Activated CD4-positive, alpha-beta T cell treated with anti-CD3 and anti-CD28 coated beads for 36 hours (primary cell): ENCODE data around the gene PRSS53. TPM values are rescaled to one million over a fixed set of nuclear protein-coding genes. Genes with fewer than 3 reads are reported as not detected.

Source experiments
- ATAC-seq: fragments of 200-7000 bp; cut with Tn5 transposase; one replicate; pipeline ENCODE4 v1.10.0; 2021; ENCODE audit warnings: mild to moderate bottlenecking, moderate library complexity
- CTCF ChIA-PET: fragments of 350-600 bp; sonication (Branson Sonifier 250); formaldehyde crosslinking; loops from one replicate; lab custom pipeline; 2021; ENCODE audit warnings: antibody characterized with exemption; lab: Charles Lee
- POLR2A ChIA-PET: fragments of 350-600 bp; sonication (Branson Sonifier 250); formaldehyde crosslinking; loops from one replicate; lab custom pipeline; 2021; ENCODE audit warnings: antibody characterized with exemption, inconsistent platforms; lab: Charles Lee
- DNase-seq: peaks from one replicate; pipeline ENCODE4 v3.0.0-alpha.2; 2020
- H3K27ac Mint-ChIP-seq: one replicate; pipeline ENCODE4 v1.8.0; 2021; ENCODE audit warnings: mixed read lengths
- H3K27me3 Mint-ChIP-seq: one replicate; pipeline ENCODE4 v1.8.0; 2021; ENCODE audit warnings: mixed read lengths
- H3K36me3 Mint-ChIP-seq: one replicate; pipeline ENCODE4 v1.8.0; 2021; ENCODE audit warnings: low read depth, mixed read lengths
- H3K4me1 Mint-ChIP-seq: one replicate; pipeline ENCODE4 v1.8.0; 2021; ENCODE audit warnings: mixed read lengths
- H3K4me3 Mint-ChIP-seq: one replicate; pipeline ENCODE4 v1.8.0; 2021; ENCODE audit warnings: mild to moderate bottlenecking, moderate library complexity, mixed read lengths
- H3K9me3 Mint-ChIP-seq: one replicate; pipeline ENCODE4 v1.8.0; 2021; ENCODE audit warnings: low read depth, mixed read lengths
- intact Hi-C, 2 experiments: fragments of 100-400 bp; cut with DNase I in 1 of 2; cut with micrococcal nuclease in 1 of 2; formaldehyde crosslinking; loops; one replicate each; pipeline versions ENCODE4 v1.14.2 to v1.15.1; 2022 to 2024; cut with DNase I, micrococcal nuclease
- total RNA-seq, 2 experiments: library from RNA; stranded (reverse); gene quantifications; one replicate each; pipeline ENCODE4 v1.2.3, GENCODE V29; 2021

PRSS53 gene
- total RNA-seq, 2 experiments from 2014 or later, result 4.0 to 9.2 TPM

DNA sequence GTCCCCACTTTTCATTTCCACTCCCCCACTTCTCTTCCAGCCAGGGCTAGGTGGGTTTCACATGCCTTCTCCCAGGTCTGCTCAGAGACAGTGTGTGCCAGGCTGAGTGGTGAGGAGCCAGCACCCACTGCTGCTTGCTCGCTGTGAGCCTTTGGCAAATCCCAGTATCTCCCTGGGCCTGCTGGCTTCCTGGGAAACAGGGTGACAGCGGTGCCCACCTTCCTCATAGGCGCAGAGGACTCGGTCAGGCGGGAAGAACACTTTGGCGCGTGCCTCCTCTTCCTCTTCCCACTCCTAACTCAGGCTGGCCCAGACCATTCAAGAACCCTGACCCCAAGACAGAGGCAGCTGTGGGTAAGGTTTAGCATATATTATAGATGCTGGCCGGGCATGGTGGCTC, 456 bp upstream of the PRSS53 start:
- Mint-ChIP-seq H3K27ac (no peak overlapping the region), H3K4me1 (peaks cover 15% of the 10 kb centered on the region), H3K36me3 (peaks cover 19% of the 10 kb centered on the region), H3K4me3 (no peak overlapping the region), H3K9me3 (no peaks in the 10 kb centered on the region), H3K27me3 (no peaks in the 10 kb centered on the region)
- intact Hi-C loops, result no loop called here
- no peak for DNase-seq
- no peak for ATAC-seq
- CTCF ChIA-PET, result no interaction called here
- POLR2A ChIA-PET, result no interaction called here

DNA sequence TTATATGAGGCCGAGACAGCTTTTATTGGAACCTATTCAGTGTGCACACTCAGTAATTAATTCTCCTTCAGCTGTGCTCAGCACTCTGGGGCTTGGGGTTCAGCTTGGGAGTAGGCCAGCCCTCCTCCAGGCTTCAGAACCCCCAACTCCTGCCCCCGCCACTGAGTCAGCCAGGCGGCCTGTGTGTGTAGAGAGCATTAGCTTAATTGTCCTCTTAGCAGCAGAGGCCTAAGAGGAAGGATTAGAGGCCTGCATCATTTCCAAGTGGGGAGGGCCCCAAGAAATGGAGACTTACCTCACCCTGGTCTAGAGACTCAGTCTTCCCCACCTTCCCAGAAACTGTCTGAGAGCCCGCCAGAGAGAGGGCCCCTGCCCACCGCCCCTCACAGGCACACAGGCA, 772 bp downstream of the PRSS53 start:
- DNase-seq (no peak), ATAC-seq (no peak)
- Mint-ChIP-seq H3K27me3 (no peaks in the 10 kb centered on the region), H3K36me3 (peaks cover 16% of the 10 kb centered on the region), H3K4me3 (no peak overlapping the region), H3K9me3 (no peaks in the 10 kb centered on the region), H3K4me1 (peaks cover 9% of the 10 kb centered on the region), H3K27ac (no peak overlapping the region)
- intact Hi-C loops, result no loop called here
- ChIA-PET CTCF (interaction anchor here (0.9 kb wide), 1 partner anchor 103 kb away, joined by 3 read pairs; the partner anchor contains the start of gene HSD3B7), POLR2A (no interaction called here)

DNA sequence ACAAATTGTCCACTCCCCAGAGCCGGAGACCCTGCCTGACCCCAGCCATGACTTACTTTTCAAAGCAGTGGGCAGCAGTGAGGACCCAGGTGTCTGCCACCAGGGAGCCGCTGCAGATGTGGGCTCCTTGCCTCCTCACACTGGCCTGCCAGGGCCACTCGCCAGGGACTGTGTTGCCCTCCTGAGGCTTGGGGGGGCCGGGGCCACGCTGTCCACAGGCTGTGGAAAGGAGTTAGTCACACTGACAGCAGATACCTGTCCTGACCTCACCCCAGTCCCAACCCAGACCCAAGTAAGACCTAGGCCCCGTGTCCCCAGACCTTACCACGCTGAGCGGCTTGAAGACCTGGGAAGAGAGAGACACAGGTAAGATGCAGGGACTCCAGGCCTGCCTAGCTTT, 1.3 kb downstream of the PRSS53 start:
- peaks cover 4% of the 10 kb centered on the region for H3K4me1 Mint-ChIP-seq
- no peaks in the 10 kb centered on the region for H3K9me3 Mint-ChIP-seq
- ATAC-seq (no peak), DNase-seq (no peak)
- ChIA-PET CTCF (interaction anchor here (0.9 kb wide), 1 partner anchor 102 kb away, joined by 3 read pairs; the partner anchor contains the start of gene HSD3B7), POLR2A (no interaction called here)
- H3K4me3 Mint-ChIP-seq, result no peak overlapping the region
- H3K27me3 Mint-ChIP-seq, result no peaks in the 10 kb centered on the region
- no peak overlapping the region for H3K27ac Mint-ChIP-seq
- peaks cover 13% of the 10 kb centered on the region for H3K36me3 Mint-ChIP-seq
- intact Hi-C loops, result no loop called here

DNA sequence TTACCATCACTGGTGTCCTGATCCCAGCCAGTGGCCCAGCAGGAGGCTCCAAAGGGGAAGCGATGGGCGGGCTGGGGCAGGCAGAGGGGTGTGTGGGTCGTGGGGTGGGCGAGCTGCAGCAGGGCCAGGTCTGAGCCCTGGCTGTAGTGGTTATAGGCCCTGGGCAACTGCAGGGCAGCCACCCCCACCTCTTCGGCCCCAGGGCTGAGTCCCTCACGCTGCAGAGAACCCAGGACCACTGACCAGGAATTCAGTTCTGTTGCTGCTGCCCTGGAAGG, 2.2 kb downstream of the PRSS53 start:
- Mint-ChIP-seq H3K4me1 (peaks cover 7% of the 10 kb centered on the region), H3K36me3 (peaks cover 12% of the 10 kb centered on the region), H3K27ac (no peak overlapping the region), H3K4me3 (no peak overlapping the region), H3K9me3 (no peaks in the 10 kb centered on the region), H3K27me3 (no peaks in the 10 kb centered on the region)
- DNase-seq, result no peak
- ATAC-seq, result no peak
- ChIA-PET POLR2A (no interaction called here), CTCF (interaction anchor here (0.9 kb wide), 1 partner anchor 102 kb away, joined by 3 read pairs; the partner anchor contains the start of gene HSD3B7)
- intact Hi-C loops, result no loop called here

DNA sequence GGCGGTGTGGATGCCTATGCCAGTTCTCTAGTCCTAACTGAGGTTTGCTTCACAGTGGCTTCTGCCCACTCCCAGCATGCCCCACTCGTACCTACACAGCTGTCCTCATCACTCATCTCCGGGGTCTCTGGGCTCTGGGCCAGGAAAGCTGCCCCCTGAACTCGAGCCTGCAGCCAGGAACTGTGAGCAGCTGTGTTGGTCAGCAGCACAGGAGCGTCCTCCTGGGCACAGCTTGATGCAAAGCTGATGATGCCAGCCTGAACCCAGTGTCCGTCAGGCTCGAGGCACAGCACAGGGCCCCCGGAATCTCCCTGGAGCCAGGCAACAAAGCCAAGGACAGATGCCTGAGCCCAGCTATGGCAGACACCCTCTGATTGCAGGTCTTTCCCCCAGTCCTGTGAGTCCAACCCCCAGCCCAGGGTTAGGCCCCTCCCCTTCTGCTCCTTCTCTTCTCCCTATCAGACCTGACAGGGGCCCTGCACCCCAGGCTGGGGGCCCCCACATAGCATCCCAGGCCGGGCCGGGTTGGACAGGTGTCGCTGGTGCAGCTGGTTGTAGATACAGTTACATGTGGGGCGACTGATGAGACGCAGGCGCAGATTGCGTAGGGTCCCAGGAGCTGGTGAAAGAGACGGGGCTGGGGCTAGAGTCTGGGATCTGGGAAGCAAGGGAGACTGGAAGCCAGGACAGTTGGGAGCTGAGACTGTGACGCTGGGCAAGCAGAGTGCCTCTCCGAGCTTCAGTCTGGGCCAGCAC, 2.7 kb downstream of the PRSS53 start:
- H3K9me3 Mint-ChIP-seq, result no peaks in the 10 kb centered on the region

DNA sequence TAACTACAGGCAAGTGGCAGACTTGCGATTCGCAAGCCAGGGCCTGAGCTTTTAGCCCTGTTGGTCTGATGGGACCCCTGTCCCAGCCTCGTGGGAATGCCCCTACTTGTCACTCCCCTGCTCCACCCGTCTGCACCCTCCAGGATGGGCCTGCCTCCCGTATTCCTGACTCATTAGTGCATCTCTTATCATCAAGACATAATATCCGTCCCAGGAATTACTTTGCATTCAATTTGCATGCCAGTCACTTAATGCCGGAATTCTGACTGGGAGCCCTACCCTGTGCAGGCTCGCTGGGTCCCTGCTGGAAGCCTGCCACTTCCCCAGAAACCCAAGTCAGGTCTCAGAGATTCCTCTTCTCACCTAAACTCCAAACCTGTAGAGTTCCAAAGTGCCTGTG, 3.3 kb downstream of the PRSS53 start:
- Mint-ChIP-seq H3K4me1 (peaks cover 8% of the 10 kb centered on the region), H3K9me3 (no peaks in the 10 kb centered on the region), H3K27me3 (no peaks in the 10 kb centered on the region), H3K27ac (no peak overlapping the region), H3K36me3 (peaks cover 8% of the 10 kb centered on the region), H3K4me3 (no peak overlapping the region)
- intact Hi-C loops, result no loop called here
- no peak for ATAC-seq
- no peak for DNase-seq
- ChIA-PET CTCF (interaction anchor here (0.7 kb wide), 1 partner anchor 14 kb away, joined by 3 read pairs; no protein-coding TSS in a partner anchor), POLR2A (interaction anchor here (1.2 kb wide), 1 partner anchor 11 kb away, joined by 4 read pairs; the partner anchor contains the start of genes ZNF646 and ZNF668)

More for the DNA sequence above, 2.7 kb downstream of the PRSS53 start:
- H3K27ac Mint-ChIP-seq, result no peak overlapping the region
- intact Hi-C loops, result no loop called here
- peaks cover 7% of the 10 kb centered on the region for H3K4me1 Mint-ChIP-seq
- DNase-seq (no peak), ATAC-seq (no peak)
- no peak overlapping the region for H3K4me3 Mint-ChIP-seq
- POLR2A ChIA-PET, result interaction anchor here (1.2 kb wide), 1 partner anchor 12 kb away, joined by 4 read pairs; the partner anchor contains the start of genes ZNF646 and ZNF668
- H3K27me3 Mint-ChIP-seq, result no peaks in the 10 kb centered on the region
- peaks cover 9% of the 10 kb centered on the region for H3K36me3 Mint-ChIP-seq
- CTCF ChIA-PET, result interaction anchor here (0.7 to 0.9 kb wide), 2 partner anchors 13 to 101 kb away, joined by 3 read pairs; partner anchors contain the start of gene HSD3B7

DNA sequence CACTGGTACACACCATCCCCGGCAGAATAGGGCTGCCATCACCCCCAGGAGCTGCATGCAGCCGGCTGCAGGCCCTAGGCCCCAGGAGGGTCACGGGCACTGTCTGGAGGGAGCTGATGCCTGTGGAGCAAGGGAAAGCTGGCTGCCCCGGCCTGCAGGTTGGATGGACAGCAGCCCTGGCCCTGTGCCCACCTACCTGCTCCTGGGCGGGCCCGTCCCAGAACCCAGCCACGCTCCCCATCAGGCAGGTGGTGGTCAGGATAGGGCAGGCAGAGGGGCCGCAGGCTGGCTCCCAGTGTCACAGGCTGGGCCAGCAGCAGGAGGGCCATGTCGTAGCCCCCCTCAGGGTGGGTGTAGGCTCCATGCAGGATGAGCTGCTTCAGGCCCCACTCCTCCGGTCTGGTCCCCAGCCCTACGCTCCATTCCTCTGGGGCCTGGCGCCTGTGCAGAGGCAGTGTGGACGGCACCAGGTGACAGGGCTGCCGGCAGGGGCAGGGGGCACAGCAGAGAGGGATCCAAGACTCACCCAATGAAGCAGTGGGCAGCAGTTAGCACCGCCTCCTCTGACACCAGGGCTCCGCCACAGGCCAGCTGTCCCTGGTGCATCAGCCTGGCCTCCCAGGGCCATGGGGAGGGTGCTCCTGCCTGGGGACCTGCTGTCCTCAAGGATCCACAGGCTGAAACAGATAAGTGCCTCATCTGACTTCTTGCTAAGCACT, 4.0 kb downstream of the PRSS53 start:
- Mint-ChIP-seq H3K27ac (no peak overlapping the region), H3K9me3 (no peaks in the 10 kb centered on the region), H3K36me3 (peaks cover 8% of the 10 kb centered on the region), H3K4me3 (no peak overlapping the region), H3K4me1 (peaks cover 8% of the 10 kb centered on the region), H3K27me3 (no peaks in the 10 kb centered on the region)
- ATAC-seq (no peak), DNase-seq (no peak)
- CTCF ChIA-PET, result no interaction called here
- POLR2A ChIA-PET, result interaction anchor here (1.2 kb wide), 1 partner anchor 11 kb away, joined by 4 read pairs; the partner anchor contains the start of genes ZNF646 and ZNF668
- intact Hi-C loops, result no loop called here

DNA sequence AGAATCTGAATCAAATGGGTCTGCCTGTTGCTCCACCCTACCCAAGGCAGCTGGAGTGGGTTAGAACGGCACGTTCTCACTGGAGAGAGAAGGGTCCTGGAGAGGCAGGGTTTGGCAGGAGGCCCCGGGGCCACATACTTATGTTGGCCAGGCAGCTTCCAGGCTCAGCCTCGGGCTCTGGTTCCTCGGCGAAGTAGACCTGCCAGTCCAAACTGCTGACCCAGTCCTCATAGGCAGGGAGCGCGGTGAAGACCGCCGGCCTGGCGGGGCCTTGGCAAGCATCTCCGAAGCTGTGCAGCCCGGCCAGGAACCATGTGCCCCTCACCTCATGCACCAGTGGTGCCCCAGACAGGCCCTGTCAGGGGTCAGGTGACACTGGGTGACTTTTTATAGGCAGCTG, 4.8 kb downstream of the PRSS53 start:
- Mint-ChIP-seq H3K27me3 (no peaks in the 10 kb centered on the region), H3K36me3 (peaks cover 9% of the 10 kb centered on the region), H3K27ac (no peak overlapping the region), H3K4me3 (no peak overlapping the region), H3K9me3 (no peaks in the 10 kb centered on the region), H3K4me1 (peaks cover 8% of the 10 kb centered on the region)
- POLR2A ChIA-PET, result no interaction called here
- DNase-seq (no peak), ATAC-seq (no peak)
- intact Hi-C loops, result no loop called here
- CTCF ChIA-PET, result no interaction called here

DNA sequence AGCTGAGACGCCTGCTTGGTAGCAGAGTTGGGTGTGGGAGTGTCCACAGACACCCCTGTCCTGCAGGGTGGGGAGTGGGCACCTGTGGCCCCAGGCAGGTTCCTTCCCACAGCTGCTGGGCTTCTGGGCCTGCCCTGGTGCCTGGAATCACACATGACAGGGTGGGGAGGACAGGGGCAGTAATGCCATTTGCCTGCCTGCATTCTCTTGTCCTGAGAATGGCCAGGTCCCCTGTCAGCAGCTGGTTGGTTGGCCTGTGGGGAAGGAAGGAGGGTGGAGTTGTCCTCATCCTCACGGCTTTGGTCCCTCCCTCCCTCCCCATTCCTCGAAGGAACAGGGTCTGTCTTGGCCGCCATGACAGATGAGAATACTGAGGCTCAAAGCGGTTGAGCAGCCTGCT, 5.2 kb downstream of the PRSS53 start:
- Mint-ChIP-seq H3K27me3 (no peaks in the 10 kb centered on the region), H3K9me3 (no peaks in the 10 kb centered on the region), H3K36me3 (peaks cover 14% of the 10 kb centered on the region), H3K27ac (no peak overlapping the region), H3K4me1 (peaks cover 8% of the 10 kb centered on the region), H3K4me3 (no peak overlapping the region)
- CTCF ChIA-PET, result interaction anchor here (1.0 kb wide), 1 partner anchor 59 kb away, joined by 3 read pairs; no protein-coding TSS in a partner anchor
- intact Hi-C loops, result no loop called here
- no peak for ATAC-seq
- POLR2A ChIA-PET, result no interaction called here
- DNase-seq, result no peak

DNA sequence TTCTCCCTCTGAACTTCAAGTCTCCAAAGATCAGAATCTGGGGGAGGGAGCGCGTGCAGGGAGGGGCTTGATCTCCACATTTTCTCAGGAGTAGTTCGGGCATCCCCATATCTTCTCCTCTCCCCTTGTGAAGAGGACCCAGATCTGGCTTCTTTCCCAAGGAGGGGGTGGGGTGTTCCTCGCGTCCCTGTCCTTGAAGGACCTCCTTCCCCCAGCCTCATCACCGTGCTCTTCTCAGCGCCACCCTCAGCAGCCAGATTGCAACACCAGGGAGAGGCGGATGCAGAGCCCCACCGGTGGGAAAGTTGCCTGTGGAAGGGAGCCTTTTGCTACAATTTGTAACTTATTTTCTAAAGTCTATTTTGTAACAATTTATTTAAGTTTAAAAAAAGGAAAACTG, 5.7 kb downstream of the PRSS53 start:
- POLR2A ChIA-PET, result no interaction called here
- Mint-ChIP-seq H3K27me3 (no peaks in the 10 kb centered on the region), H3K9me3 (no peaks in the 10 kb centered on the region), H3K36me3 (peaks cover 18% of the 10 kb centered on the region), H3K4me1 (peaks cover 8% of the 10 kb centered on the region), H3K4me3 (no peak overlapping the region), H3K27ac (no peak overlapping the region)
- ATAC-seq (no peak), DNase-seq (no peak)
- intact Hi-C loops, result no loop called here
- CTCF ChIA-PET, result interaction anchor here (1.0 kb wide), 1 partner anchor 60 kb away, joined by 3 read pairs; no protein-coding TSS in a partner anchor

DNA sequence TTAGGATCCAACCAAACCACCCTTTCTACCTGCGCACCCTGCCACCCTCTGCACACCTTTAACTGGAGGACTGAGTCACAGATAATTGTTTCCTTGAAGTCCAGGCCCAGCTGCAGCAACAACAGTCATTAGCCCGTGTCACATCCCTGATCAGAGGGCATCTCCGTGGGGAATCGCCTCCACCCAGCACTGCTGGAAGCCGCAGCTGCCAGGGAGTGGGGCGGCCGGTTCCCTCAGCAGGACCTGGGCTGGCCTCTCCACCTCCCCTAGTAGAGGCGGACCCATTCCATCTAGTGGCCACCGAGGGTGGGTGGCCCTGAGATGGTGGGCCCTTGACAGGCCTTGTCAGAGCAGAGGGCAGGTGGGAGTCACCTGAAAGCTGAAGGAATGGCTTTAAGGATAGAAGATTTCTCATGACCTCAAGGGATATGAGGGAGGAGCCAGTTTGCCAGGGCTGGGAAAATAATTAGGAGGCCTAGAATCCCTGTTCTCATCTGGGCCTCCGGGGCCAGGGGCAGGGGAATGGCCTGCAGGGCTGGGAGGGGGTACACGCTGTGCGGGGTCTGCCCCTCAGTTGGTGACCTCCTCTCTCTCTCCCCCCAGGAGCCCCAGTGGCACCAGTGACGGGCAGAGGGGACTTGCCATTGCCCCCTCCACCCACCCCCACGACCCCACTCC, 6.2 kb downstream of the PRSS53 start:
- intact Hi-C loops, result no loop called here
- POLR2A ChIA-PET, result no interaction called here
- Mint-ChIP-seq H3K9me3 (no peaks in the 10 kb centered on the region), H3K4me3 (no peak overlapping the region), H3K27ac (peak overlapping the region; percentile 8), H3K36me3 (peaks cover 24% of the 10 kb centered on the region), H3K27me3 (no peaks in the 10 kb centered on the region), H3K4me1 (peaks cover 8% of the 10 kb centered on the region)
- CTCF ChIA-PET, result interaction anchor here (1.0 kb wide), 1 partner anchor 60 kb away, joined by 3 read pairs; no protein-coding TSS in a partner anchor
- ATAC-seq (no peak), DNase-seq (no peak)
